Calu3 (cell line): ENCODE data around the gene CREB3L1. TPM values are rescaled to one million over a fixed set of nuclear protein-coding genes. Genes with fewer than 3 reads are reported as not detected.
A peak's percentile ranks its signal among the peaks of the same experiment; 100 is the strongest.

Experiments used
- BruUV-seq: library from RNA; stranded (reverse); fragments of 400-500 nt; replicated peaks from 2 replicates; lab custom pipeline; 2021; lab: Mats Ljungman, UMichigan
- CTCF ChIA-PET: fragments of 300-600 bp; sonication (Branson Sonifier 250); formaldehyde crosslinking; loops from one replicate; lab custom pipeline; 2022; ENCODE audit warnings: antibody characterized with exemption; lab: Charles Lee
- DNase-seq: peaks from one replicate; pipeline ENCODE4 v3.0.0; 2022
- H3K27ac Mint-ChIP-seq: one replicate; pipeline ENCODE4 v1.8.0; 2022; ENCODE audit warnings: mixed read lengths; ENCODE audit not compliant: unreplicated experiment
- H3K27me3 Mint-ChIP-seq: one replicate; pipeline ENCODE4 v1.8.0; 2022; ENCODE audit warnings: mixed read lengths; ENCODE audit not compliant: unreplicated experiment
- H3K36me3 Mint-ChIP-seq: one replicate; pipeline ENCODE4 v1.8.0; 2022; ENCODE audit warnings: mild to moderate bottlenecking, moderate library complexity, mixed read lengths; ENCODE audit not compliant: insufficient read depth, unreplicated experiment
- H3K4me1 Mint-ChIP-seq: one replicate; pipeline ENCODE4 v1.8.0; 2022; ENCODE audit warnings: mild to moderate bottlenecking, low read depth, mixed read lengths; ENCODE audit not compliant: unreplicated experiment
- H3K4me3 Mint-ChIP-seq: one replicate; pipeline ENCODE4 v1.8.0; 2022; ENCODE audit warnings: mild to moderate bottlenecking, low read depth, moderate library complexity, mixed read lengths; ENCODE audit not compliant: unreplicated experiment
- H3K9me3 Mint-ChIP-seq: one replicate; pipeline ENCODE4 v1.8.0; 2022; ENCODE audit warnings: low read depth, mixed read lengths; ENCODE audit not compliant: unreplicated experiment
- CTCF ChIP-seq: fragments of 200-600 bp; IDR thresholded peaks from one replicate; pipeline ENCODE4 v1.8.0; 2022; ENCODE audit warnings: antibody characterized with exemption; ENCODE audit not compliant: unreplicated experiment
- intact Hi-C: fragments of 100-400 bp; cut with micrococcal nuclease; formaldehyde crosslinking; loops from one replicate; pipeline ENCODE4 v1.10.0; 2022; ENCODE audit not compliant: unreplicated experiment
- total RNA-seq: library from RNA; stranded (reverse); gene quantifications from 2 replicates; pipeline ENCODE4 v1.2.3, GENCODE V29; 2022

CREB3L1 gene
- total RNA-seq, 1 experiment from 2014 or later = not detected

- Mint-ChIP-seq H3K4me3 (no peak overlapping the region), H3K27ac (no peak overlapping the region), H3K36me3 (peaks cover 27% of the 10 kb centered on the region), H3K9me3 (no peaks in the 10 kb centered on the region), H3K27me3 (no peaks in the 10 kb centered on the region), H3K4me1 (peaks cover 28% of the 10 kb centered on the region)
- intact Hi-C loops = loop anchor here (5.0 kb wide), 1 partner anchor 122 kb away; no protein-coding TSS in a partner anchor
- CTCF ChIA-PET = interaction anchor here (0.6 to 1.4 kb wide), 2 partner anchors 12 to 479 kb away, joined by 4 to 5 read pairs; no protein-coding TSS in a partner anchor
- DNase-seq = no peak
- no TSS peak for BruUV-seq
- no peak for TF ChIP-seq CTCF
Observed at GRCh38 chr11:46364791-46365190, 87.3 kb downstream of the CREB3L1 start.

GRCh38 chr11:46366260-46366659 is 88.8 kb downstream of the CREB3L1 start:
- no peaks in the 10 kb centered on the region for H3K27me3 Mint-ChIP-seq
- TF ChIP-seq CTCF = no peak
- peaks cover 27% of the 10 kb centered on the region for H3K36me3 Mint-ChIP-seq
- H3K27ac Mint-ChIP-seq = no peak overlapping the region
- DNase-seq = no peak
- intact Hi-C loops = no loop called here
- CTCF ChIA-PET = no interaction called here
- peaks cover 28% of the 10 kb centered on the region for H3K4me1 Mint-ChIP-seq
- no peaks in the 10 kb centered on the region for H3K9me3 Mint-ChIP-seq
- no TSS peak for BruUV-seq
- H3K4me3 Mint-ChIP-seq = no peak overlapping the region

GRCh38 chr11:46366661-46367161 is 89.2 kb downstream of the CREB3L1 start:
- CTCF ChIA-PET = interaction anchor here (0.9 kb wide), 1 partner anchor 15 kb away, joined by 3 read pairs; no protein-coding TSS in a partner anchor

GRCh38 chr11:46367244-46367915 is 89.9 kb downstream of the CREB3L1 start:
- no peaks in the 10 kb centered on the region for H3K27me3 Mint-ChIP-seq
- peaks cover 36% of the 10 kb centered on the region for H3K36me3 Mint-ChIP-seq
- CTCF ChIA-PET = interaction anchor here (0.5 to 0.9 kb wide), 2 partner anchors 15 to 244 kb away, joined by 3 read pairs; no protein-coding TSS in a partner anchor
- peak; percentile 89 for TF ChIP-seq CTCF
- no peak overlapping the region for H3K27ac Mint-ChIP-seq
- H3K4me3 Mint-ChIP-seq = no peak overlapping the region
- intact Hi-C loops = no loop called here
- no TSS peak for BruUV-seq
- no peaks in the 10 kb centered on the region for H3K9me3 Mint-ChIP-seq
- peak; percentile 72 for DNase-seq
- peaks cover 27% of the 10 kb centered on the region for H3K4me1 Mint-ChIP-seq

More at GRCh38 chr11:46366661-46367161, 89.2 kb downstream of the CREB3L1 start:
- BruUV-seq = no TSS peak
- Mint-ChIP-seq H3K4me3 (no peak overlapping the region), H3K27ac (no peak overlapping the region), H3K36me3 (peaks cover 32% of the 10 kb centered on the region), H3K4me1 (peaks cover 28% of the 10 kb centered on the region), H3K9me3 (no peaks in the 10 kb centered on the region), H3K27me3 (no peaks in the 10 kb centered on the region)
- TF ChIP-seq CTCF = no peak
- intact Hi-C loops = no loop called here
- no peak for DNase-seq
